MM.1S (cell line): ENCODE data around the gene GOSR2.

Experiments
- DNase-seq: peaks from one replicate; pipeline ENCODE4 v3.0.0-alpha.2; 2015
- H2AFZ ChIP-seq: fragments of 300-600 bp; sonication (generic); 2 replicates; pipeline ENCODE4 v1.6.0; 2016; ENCODE audit warnings: antibody characterized with exemption, low read length
- H3F3A ChIP-seq: fragments of 300-600 bp; sonication (generic); 2 replicates; pipeline ENCODE4 v1.6.1; 2016; ENCODE audit warnings: mild to moderate bottlenecking, antibody characterized with exemption, low read length, moderate library complexity, mixed read lengths; ENCODE audit not compliant: insufficient read depth
- H3K27ac ChIP-seq: fragments of 300-600 bp; sonication (generic); 2 replicates; pipeline ENCODE4 v1.5.1; 2016; ENCODE audit warnings: mild to moderate bottlenecking, low read length
- H3K27me3 ChIP-seq: fragments of 300-600 bp; sonication (generic); replicated peaks from 2 replicates; pipeline ENCODE4 v1.6.0; 2016; ENCODE audit warnings: low read length; ENCODE audit not compliant: insufficient read depth
- H3K36me3 ChIP-seq: fragments of 300-600 bp; sonication (generic); replicated peaks from 2 replicates; pipeline ENCODE4 v1.6.1; 2016; ENCODE audit warnings: mild to moderate bottlenecking, low read length, mixed read lengths; ENCODE audit not compliant: insufficient read depth
- H3K4me1 ChIP-seq: fragments of 300-600 bp; sonication (generic); 2 replicates; pipeline ENCODE4 v1.6.1; 2016; ENCODE audit warnings: low read length, mixed read lengths
- H3K4me2 ChIP-seq: fragments of 300-600 bp; sonication (generic); 2 replicates; pipeline ENCODE4 v1.6.0; 2016; ENCODE audit warnings: low read depth, low read length
- H3K4me3 ChIP-seq: fragments of 300-600 bp; sonication (generic); 2 replicates; pipeline ENCODE4 v1.5.1; 2016; ENCODE audit warnings: low read length, mixed read lengths
- H3K79me2 ChIP-seq: fragments of 300-600 bp; sonication (generic); 2 replicates; pipeline ENCODE4 v1.6.1; 2016; ENCODE audit warnings: mixed run types, low read length, mixed read lengths
- H3K9ac ChIP-seq: fragments of 300-600 bp; sonication (generic); 2 replicates; pipeline ENCODE4 v1.6.1; 2016; ENCODE audit warnings: low read length, mixed read lengths
- H3K9me2 ChIP-seq: fragments of 300-600 bp; sonication (generic); replicated peaks from 2 replicates; pipeline ENCODE4 v1.6.1; 2016; ENCODE audit warnings: mild to moderate bottlenecking, low read length, mixed read lengths; ENCODE audit not compliant: insufficient read depth
- H3K9me3 ChIP-seq: fragments of 300-600 bp; sonication (generic); replicated peaks from 2 replicates; pipeline ENCODE4 v1.6.1; 2016; ENCODE audit warnings: mild to moderate bottlenecking, low read length, mixed read lengths; ENCODE audit not compliant: insufficient read depth
- H4K20me1 ChIP-seq: fragments of 300-600 bp; sonication (generic); 2 replicates; pipeline ENCODE4 v1.6.1; 2016; ENCODE audit warnings: mild to moderate bottlenecking, low read length, moderate library complexity, mixed read lengths; ENCODE audit not compliant: insufficient read depth
- CTCF ChIP-seq: fragments of 300-600 bp; sonication (generic); IDR thresholded peaks from 2 replicates; pipeline ENCODE4 v1.5.1; 2016; ENCODE audit warnings: antibody characterized with exemption, low read length, mixed read lengths
- EZH2 ChIP-seq: fragments of 300-600 bp; sonication (generic); optimal IDR thresholded peaks from 2 replicates; pipeline ENCODE3; 2017; ENCODE audit warnings: low read depth, mild to moderate bottlenecking, antibody characterized with exemption, low read length, mixed read lengths
- EZH2phosphoT487 ChIP-seq: fragments of 300-600 bp; sonication (generic); IDR thresholded peaks from 2 replicates; pipeline ENCODE4 v1.6.1; 2018; ENCODE audit warnings: antibody characterized with exemption, low read length

GOSR2 gene

GRCh38 chr17:46978489-46979146 is 55.7 kb downstream of the GOSR2 start:
- no peaks in the 10 kb centered on the region for H3F3A ChIP-seq
- no peak for DNase-seq
- H3K9me3 ChIP-seq: no peaks in the 10 kb centered on the region
- peak overlapping the region; percentile 39; the same call in 1 of the 2 replicates for H2AFZ ChIP-seq
- no peak overlapping the region for H3K9ac ChIP-seq
- H4K20me1 ChIP-seq: no peaks in the 10 kb centered on the region
- no peak overlapping the region for H3K27ac ChIP-seq
- H3K36me3 ChIP-seq: no peaks in the 10 kb centered on the region
- H3K4me3 ChIP-seq: peak overlapping the region; percentile 60
- no peak for TF ChIP-seq EZH2
- no peak for TF ChIP-seq CTCF
- TF ChIP-seq EZH2phosphoT487: no peak
- H3K4me1 ChIP-seq: no peaks in the 10 kb centered on the region
- peak overlapping the region; percentile 89 for H3K4me2 ChIP-seq
- peaks cover 17% of the 10 kb centered on the region for H3K27me3 ChIP-seq
- no peaks in the 10 kb centered on the region for H3K9me2 ChIP-seq
- no peaks in the 10 kb centered on the region for H3K79me2 ChIP-seq

GRCh38 chr17:46979147-46979863 is 56.3 kb downstream of the GOSR2 start, which contains the start of gene RPRML:
Gene RPRML (minus strand): TSS chr17:46979253. CDS start chr17:46979007, 246 bp downstream.
- no peaks in the 10 kb centered on the region for H3K36me3 ChIP-seq
- H3K9me2 ChIP-seq: no peaks in the 10 kb centered on the region
- no peaks in the 10 kb centered on the region for H3K79me2 ChIP-seq
- H3K4me1 ChIP-seq: no peaks in the 10 kb centered on the region
- TF ChIP-seq EZH2: no peak
- no peak for TF ChIP-seq EZH2phosphoT487
- TF ChIP-seq CTCF: no peak
- peak within 1 kb of the TSS; percentile 60 for H3K4me3 ChIP-seq
- peak; percentile 18 for DNase-seq
- no peak within 1 kb of the TSS for H3K9ac ChIP-seq
- H3K27me3 ChIP-seq: peaks cover 17% of the 10 kb centered on the region
- no peaks in the 10 kb centered on the region for H3K9me3 ChIP-seq
- no peaks in the 10 kb centered on the region for H4K20me1 ChIP-seq
- no peak within 1 kb of the TSS for H3K27ac ChIP-seq
- H3K4me2 ChIP-seq: peak within 1 kb of the TSS; percentile 89
- H3F3A ChIP-seq: no peaks in the 10 kb centered on the region
- H2AFZ ChIP-seq: peak within 1 kb of the TSS; percentile 39; the same call in 1 of the 2 replicates

- Histone ChIP-seq H4K20me1 (no peaks in the 10 kb centered on the region), H3K4me2 (no peak overlapping the region), H3K79me2 (no peaks in the 10 kb centered on the region), H3K4me1 (no peaks in the 10 kb centered on the region), H3K9me2 (no peaks in the 10 kb centered on the region), H3K9me3 (no peaks in the 10 kb centered on the region), H3K27me3 (peaks cover 17% of the 10 kb centered on the region), H3K27ac (no peak overlapping the region), H3K9ac (no peak overlapping the region), H2AFZ (no peak overlapping the region), H3K36me3 (no peaks in the 10 kb centered on the region), H3K4me3 (no peak overlapping the region), H3F3A (no peaks in the 10 kb centered on the region)
- TF ChIP-seq CTCF: no peak
- TF ChIP-seq EZH2phosphoT487: no peak
- no peak for TF ChIP-seq EZH2
- no peak for DNase-seq
Observed at GRCh38 chr17:46982577-46982976, 59.6 kb downstream of the GOSR2 start.
